HG02938 (cell line): ENCODE measurements around the gene WDR70.
"Not testable (repeated sequence)": the region's sequence is repeated elsewhere in the genome, so short reads cannot be mapped to it uniquely, and the experiment has no call there.

Source experiments
- ATAC-seq: cut with Tn5 transposase; IDR thresholded peaks from one replicate; pipeline ENCODE4 v1.9.1; 2021; ENCODE audit warnings: mild to moderate bottlenecking, moderate library complexity; ENCODE audit not compliant: unreplicated experiment

WDR70 gene

DNA sequence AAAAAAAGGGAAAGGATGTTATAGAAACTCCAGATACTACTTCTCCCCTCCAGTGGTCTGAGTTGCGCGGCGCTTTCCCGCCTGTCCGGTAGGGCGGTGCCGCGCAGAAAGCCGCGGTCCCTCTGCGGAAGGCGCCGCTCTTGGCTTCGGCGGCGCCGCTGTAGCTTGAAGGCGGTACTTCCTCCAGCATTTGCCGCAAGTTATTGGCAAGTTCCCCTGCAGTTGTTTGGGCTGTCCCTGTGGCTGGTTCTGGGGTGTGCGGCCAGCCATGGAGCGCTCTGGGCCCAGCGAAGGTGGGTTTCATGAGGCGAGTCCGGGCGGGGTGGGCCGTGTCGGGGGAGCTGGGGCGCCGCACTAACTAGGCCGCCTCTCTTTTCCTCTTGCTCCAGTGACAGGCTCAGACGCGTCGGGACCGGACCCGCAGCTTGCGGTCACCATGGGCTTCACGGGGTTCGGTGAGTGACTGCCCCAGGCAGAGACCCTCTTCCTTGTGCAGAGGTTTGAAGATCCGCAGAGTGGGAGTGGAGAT, at the start of gene WDR70:
WDR70 (plus strand) TSS at position 219 of the 529 bp plus-strand sequence; CDS start at position 269, 50 bp downstream.
- peak; percentile 94 for ATAC-seq

DNA sequence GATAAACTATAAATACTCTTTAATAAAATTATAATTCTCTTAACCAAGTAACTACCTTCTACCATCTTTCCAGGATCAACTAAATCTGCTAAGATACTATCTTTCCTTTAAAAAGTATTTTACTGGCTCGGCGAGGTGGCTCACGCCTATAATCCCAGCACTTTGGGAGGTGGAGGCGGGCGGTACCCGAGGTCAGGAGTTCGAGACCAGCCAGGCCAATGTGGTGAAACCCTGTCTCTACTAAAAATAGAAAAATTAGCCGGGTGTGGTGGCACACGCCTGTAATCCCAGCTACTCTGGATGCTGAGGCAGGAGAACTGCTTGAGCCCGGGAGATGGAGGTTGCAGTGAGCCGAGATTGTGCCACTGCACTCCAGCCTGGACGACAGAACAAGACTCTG, 44.4 kb upstream of the WDR70 start:
- ATAC-seq, result not testable (repeated sequence)

DNA sequence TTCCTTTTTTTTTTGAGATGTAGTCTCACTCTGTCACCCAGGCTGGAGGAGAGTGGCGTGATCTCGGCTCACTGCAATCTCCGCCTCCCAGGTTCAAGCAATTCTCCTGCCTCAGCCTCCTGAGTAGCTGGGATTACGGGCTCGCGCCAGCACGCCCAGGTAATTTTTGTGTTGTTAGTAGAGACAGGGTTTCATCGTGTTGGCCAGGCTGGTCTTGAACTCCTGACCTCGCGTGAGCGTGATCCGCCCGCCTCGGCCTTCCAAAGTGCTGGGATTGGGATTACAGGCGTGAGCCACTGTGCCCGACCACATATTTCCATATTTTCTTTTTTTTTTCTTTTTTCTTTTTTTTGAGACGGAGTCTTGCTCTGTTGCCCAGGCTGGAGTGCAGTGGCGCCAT, 36.4 kb upstream of the WDR70 start:
- not testable (repeated sequence) for ATAC-seq

DNA sequence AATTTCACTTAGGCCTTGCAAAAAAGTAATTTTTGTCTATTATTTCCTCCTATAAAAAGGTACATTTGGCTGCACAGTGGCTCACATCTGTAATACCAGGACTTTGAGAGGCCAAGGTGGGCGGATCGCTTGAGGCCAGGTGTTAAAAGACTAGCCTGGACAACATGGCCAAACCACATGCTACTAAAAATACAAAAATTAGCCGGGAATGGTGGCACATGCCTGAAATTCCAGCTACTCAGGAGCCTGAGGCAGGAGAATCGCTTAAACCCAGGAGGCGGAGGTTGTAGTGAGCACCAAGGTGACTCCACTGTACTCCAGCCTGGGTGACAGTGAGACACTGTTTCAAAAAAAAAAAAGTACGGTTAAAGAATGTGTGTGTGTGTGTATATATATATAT, 24.0 kb upstream of the WDR70 start:
- ATAC-seq, result no peak

DNA sequence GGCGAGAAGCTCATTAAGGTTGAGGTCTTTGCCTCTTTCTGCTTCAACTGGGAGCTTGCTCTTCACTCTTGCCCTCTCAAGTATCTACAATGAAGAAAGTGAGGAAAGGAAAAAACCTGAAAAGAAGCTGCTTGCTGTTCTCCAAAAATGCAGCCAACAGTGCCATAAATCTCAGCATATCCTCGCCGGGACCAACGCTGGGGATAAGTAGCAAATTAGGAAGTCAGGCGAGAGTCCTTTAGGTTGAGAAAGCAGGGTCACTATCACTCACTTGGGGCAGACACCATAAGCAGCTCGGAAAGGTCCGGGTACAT, 8.6 kb upstream of the WDR70 start:
- ATAC-seq, result no peak

DNA sequence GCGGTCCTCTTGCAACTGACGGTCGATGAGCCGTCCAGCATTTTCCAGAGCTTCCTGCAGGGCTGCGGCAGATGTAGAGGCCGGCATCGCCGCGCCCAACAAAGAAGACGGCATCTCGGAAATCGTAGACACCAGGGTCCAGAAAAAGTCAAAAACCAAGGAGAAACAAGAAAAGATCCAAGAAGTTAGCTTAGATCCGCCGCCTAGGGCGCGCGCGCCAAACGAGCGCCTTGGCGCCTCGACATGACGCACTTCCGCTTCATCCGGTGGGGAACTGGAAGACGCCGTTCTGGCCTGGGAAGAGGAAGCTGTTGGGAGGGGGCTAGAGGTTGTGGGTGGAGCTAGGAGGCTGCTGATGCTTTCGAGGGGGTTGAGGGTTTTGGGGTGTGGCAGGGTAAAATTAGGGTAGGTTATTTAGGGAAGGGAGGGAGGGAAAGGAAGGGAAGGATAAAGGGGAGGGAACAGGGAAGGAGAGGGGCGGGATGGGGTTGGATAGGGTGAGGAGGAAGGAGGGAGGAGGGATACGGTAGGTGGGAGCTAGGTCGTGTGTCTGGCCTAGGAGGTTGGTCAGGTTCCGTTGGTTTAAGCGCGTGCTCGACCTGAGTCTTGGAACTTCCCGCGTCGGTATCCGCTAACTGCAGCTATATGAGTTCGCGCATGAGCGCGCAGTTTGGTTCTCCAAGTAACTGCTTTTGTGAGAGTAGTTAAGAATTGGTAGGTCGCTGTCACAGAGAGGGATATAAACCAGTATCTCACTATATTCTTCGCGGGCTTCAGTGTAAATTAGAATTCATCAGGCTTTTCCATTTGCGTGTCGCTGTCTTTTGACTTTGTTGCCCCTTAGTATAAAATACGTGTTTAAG, 8.0 kb upstream of the WDR70 start, which contains the start of gene NUP155:
NUP155 (minus strand) TSS at position 243 of the 863 bp plus-strand sequence; CDS start at position 114, 129 bp downstream.
- ATAC-seq, result peak; percentile 91

DNA sequence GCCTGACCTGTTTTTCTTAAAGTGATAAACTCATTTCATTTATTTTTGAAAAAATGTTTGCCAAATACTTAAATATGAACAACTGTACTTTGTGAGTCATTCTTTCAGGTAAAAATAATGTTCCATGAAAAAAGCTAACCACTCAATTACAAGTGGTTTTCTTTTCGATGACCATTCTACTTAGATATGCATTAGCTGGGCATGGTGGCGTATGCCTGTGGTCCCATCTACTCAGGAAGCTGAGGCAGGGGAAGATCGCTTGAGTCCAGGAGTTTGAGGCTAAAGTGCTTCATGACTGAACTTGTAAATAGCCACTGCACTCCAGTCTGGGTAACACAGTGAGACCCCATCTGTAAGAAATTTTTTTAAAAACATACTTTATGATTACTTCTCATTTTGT, 4.0 kb upstream of the WDR70 start:
- ATAC-seq, result no peak

DNA sequence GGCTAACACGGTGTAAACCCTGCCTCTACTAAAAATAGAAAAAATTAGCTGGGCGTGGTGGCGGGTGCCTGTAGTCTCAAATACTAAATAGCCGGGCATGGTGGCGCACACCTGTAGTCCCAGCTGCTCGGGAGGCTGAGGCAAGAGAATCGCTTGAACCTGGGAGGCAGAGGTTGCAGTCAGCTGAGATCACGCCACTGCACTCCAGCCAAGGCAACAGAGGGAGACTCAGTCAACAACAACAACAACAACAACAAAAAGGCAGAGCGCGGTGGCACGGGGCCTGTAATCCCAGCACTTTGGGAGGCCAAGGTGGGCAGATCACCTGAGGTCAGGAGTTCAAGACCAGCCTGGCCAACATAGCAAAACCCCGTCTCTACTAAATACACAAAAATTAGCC, 1.1 kb upstream of the WDR70 start:
- ATAC-seq, result not testable (repeated sequence)

DNA sequence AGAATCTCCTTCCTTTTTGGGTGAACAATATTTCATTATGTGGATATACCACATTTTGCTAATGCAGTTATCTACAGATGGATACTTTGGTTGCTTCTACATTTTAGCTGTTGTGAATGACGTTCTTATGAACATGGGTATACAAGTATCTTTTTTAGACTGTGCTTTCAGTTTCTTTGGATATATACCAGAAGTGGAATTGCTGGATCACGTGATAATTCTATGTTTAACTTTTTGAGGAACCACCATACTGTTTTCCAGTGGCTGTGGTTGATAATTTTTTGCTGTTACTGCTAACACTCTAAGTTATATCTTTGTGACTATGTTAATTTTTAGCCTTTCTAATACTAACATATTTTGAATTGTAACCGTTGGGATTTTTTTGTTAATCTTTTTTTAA, 12.5 kb downstream of the WDR70 start:
- no peak for ATAC-seq

DNA sequence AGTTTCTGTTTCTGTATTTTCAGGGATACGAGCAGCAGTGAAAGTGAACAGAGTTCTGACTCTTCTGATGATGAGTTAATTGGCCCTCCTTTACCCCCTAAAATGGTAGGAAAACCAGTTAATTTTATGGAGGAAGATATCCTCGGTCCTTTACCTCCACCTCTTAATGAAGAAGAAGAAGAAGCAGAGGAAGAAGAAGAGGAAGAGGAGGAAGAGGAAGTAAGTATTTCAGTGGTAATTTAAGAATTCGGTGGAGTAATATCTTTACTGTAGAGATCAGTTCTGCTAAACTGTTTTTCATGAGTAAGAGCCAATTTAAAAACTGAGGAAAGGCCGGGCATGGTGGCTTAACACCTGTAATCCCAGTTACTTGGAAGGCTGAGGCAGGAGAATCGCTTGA, 17.2 kb downstream of the WDR70 start:
- ATAC-seq, result no peak

DNA sequence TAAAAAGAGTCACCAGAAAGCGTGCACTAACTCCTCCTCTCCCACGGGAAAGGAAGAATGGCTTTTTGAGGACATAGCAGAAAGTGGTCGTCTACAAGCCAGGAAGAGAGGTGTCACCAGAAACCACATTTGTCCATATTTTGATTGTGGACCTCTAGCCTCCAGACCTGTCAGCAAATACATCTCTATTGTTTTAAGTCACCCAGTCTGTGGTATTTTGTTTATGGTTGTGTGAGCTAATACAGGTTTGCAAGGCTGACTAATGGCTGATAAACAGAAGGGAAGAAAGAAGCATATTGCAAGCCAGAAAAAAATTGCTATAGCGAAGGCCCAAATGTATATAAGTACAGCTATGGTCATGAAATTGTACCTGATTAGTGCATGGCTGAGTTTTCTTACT, 21.4 kb downstream of the WDR70 start:
- ATAC-seq, result no peak

DNA sequence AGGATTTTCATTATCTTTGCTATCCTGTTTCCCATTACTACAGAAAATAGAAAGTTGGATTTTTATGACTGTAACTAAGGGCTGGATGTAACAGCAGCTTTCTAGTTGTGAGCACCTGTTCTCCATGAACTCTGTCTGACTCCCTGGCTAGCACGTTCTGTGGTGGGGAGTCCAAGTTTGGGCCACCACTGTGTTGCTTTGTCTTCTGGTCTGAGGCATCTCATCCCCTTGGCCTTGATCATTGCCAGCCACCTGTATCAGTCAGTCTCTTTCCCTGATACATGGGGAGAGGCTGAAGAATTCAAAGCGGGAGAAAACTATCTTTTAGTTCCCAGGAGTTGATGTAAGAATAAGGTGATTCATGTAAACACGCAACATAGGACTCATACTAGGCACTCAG, 33.4 kb downstream of the WDR70 start:
- no peak for ATAC-seq

DNA sequence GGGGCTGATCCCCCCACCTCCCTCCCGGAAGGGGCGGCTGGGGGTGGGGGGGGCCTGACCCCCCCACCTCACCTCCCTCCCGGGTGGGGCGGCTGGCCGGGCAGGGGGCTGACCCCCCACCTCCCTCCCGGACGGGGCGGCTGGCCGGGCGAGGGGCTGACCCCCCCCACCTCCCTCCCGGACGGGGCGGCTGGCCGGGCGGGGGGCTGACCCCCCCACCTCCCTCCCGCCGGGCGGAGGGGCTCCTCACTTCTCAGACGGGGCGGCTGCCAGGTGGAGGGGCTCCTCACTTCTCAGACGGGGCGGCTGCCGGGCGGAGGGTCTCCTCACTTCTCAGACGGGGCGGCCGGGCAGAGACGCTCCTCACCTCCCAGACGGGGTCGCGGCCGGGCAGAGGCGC, 36.3 kb downstream of the WDR70 start:
- not testable (repeated sequence) for ATAC-seq

DNA sequence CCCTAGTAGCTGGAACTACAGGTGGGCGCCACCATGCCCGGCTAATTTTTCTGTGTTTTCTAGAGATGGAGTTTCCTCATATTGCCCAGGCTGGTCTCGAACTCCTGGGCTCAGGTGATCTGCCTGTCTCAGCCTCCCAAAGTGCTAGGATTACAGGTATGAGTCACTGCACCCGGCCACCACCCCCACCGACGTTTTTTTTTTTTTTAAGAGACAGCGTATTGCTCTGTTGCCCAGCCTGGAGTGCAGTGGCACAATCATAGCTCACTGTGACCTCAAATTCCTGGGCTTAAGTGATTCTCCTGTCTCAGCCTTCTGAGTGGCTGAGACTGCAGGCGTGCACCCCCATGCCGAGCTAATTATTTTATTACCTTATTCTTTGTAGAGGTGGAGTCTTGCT, 38.2 kb downstream of the WDR70 start:
- ATAC-seq, result no peak

DNA sequence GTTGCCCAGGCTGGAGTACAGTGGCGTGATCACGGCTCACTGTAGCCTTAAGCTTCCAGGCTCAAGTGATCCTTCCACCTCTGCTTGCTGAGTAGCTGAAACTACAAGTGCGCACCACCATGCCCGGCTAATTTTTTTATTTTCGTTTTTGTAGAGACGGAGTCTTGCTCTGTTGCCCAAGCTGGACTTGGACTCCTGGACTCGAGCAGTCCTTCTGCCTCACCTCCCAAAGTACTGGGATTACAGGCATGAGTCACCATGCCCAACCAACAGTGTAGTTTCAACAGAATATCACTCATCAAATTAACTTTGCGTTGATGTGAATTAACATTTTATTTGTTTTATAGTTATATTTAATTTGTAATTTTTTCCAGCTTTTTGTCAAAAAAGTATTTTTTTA, 45.3 kb downstream of the WDR70 start:
- ATAC-seq, result no peak

DNA sequence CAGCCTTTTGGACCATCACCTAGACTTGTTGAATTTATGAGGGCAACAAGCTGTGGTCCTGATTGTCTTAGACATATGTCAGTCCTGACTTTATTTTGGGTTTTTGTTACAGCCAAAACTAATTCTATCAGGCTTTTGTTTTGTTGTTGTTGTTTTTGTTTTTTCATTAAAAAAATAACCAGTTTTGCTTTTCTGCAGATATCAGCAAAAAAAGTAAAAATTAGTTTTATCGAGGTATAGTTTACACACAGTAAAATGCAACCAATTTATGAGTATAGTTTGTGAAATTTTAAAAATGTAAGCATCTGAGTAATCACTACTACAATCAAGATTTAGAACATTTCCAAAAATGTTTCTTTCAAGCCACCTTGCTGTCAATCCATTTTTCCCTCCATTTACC, 48.9 kb downstream of the WDR70 start:
- ATAC-seq, result no peak

DNA sequence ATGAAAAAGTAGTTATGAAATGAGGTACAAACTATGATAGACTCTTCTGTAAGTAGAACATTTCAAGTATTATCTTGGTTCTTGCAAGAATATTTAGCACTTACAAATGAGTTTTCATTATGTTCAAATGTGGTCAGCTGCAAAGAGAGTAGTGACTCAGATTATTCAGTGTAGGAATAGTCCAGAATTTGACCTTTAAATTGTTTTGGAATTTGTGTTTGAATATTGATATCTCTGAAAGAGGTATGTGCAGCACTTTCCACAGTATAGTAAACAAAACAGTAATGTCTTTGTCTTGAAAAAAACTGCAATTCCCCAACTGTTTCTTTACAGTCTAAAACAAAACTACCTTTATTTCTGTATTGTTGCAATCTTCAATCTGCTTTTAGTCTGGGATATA, 56.1 kb downstream of the WDR70 start:
- ATAC-seq, result no peak

DNA sequence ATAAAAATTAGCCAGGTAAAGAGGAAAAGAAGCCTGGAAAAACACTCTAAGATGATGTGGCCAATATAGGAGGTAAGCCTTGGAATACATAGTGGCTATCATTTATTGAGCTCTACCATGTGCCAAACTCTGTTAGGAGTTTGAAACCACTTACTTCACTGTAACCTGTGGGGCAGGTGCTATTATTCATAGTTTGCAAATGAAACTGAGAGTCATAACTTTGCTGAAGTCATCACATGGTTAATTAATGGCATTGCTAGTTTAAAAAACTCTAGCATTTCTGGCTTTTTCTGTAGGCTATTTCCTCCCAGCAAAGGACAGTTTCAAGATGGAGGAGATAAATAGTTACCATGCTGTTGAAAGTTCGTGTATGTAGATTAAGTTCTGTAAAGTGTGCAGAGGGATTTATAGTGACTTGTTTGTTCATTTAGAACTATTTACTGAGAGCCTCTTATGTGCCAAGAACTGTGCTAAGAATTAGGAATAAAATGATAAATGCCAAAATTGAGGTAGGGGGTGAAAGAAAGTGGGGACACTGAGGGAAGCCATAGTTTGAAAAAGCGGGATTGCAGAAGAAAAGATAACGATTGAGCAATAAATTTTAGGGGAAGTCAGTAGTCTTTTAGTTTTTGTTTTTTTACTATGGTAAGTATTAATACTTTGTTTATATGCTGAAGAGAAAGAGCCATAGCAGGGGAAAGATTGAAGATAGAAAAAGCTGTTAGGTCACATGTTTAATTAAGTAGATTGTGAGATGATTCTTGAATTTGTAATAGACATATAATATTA, 57.2 kb downstream of the WDR70 start:
- ATAC-seq, result peak; percentile 76

DNA sequence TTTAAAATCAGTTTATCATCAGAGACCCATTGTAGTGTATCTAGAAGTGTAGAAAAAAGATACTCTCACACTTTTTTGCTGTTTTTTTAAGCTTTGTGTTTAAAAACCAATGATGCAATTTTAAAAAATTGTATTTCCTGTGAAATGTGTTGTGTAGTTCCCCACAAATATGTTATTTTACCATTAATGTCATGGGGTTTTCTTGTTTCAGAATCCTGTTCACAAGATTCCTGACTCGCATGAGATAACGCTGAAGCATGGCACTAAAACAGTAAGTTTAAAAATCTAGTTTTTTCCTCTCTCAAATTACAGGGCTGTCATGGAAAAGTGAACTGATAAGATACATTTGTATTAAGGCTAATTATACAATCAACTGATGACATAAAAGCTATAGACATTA, 58.6 kb downstream of the WDR70 start:
- no peak for ATAC-seq

DNA sequence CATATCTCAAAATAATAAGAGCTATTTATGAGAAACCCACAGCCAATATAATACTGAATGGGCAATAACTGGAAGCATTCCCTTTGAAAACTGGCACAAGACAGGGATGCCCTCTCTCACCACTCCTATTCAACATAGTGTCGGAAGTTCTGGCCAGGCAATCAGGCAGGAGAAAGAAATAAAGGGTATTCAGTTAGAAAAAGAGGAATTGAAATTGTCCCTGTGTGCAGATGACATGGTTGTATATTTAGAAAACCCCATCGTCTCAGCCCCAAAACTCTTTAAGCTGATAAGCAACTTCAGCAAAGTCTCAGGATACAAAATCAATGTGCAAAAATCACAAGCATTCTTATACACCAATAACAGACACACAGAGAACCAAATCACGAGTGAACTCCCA, 66.7 kb downstream of the WDR70 start:
- ATAC-seq, result not testable (repeated sequence)

DNA sequence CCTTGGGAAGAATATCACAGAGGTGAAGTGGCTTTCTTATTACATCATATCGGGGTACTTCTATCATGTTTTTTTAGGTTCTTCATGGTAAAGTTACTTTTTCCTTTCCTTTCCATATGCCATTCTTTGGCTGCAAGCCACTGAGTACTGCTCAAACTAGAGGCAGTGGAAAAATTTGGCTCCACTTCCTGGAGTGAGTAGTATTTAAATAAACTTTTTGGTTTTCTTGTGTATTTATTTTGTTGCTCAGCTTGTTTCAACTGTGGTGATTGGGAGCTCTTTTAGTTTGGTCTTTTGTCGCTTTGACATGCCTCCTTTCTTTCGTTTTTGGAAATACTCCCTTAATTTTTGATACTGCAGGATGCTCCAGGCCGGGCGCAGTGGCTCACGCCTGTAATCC, 69.8 kb downstream of the WDR70 start:
- no peak for ATAC-seq

DNA sequence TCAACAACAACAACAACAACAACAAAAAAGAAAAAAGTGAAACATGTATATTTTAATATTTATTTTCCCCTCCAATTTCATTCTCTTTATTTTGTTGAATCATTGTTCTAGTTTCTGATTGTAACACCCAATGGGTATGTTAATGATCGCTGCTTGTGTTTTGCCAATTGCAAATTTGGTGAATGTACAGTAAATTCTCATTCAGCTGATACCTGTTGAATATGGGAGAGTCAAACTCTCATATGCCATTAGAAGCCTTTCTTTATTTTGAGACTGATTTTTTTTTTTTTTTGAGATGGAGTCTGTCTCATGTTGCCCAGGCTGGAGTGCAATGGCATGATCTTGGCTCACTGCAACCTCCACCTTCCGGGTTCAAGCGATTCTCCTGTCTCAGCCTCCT, 72.9 kb downstream of the WDR70 start:
- not testable (repeated sequence) for ATAC-seq
